Activated CD4-positive, alpha-beta T cell treated with anti-CD3 and anti-CD28 coated beads, Interleukin-2, Interleukin-6, amounts not matched to agents 100 ng/mL and 50 ng/mL, durations not matched to agents 16 hours and 8 hours (primary cell): ENCODE results near the gene TRMT112.

Source experiments
- DNase-seq: peaks from one replicate; pipeline ENCODE4 v3.0.0-alpha.2; 2020

The TRMT112 gene

DNA sequence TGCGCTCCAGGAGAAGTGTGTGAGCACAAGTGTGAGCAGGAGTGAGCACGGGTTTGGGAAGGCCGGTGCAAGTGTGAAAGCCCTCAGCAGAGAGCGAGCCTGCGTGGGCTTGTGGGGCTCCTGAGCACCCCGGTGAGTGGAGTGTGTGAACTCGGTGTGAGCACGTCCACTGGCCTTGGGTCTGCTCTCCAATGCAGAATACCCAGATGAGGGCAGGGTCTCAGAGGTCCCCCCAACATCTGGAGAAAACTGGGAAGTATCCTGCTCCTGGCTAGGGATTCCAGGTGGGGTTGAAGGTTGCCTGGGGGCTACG lies 10.8 kb downstream of the TRMT112 start:
- no peak for DNase-seq

DNA sequence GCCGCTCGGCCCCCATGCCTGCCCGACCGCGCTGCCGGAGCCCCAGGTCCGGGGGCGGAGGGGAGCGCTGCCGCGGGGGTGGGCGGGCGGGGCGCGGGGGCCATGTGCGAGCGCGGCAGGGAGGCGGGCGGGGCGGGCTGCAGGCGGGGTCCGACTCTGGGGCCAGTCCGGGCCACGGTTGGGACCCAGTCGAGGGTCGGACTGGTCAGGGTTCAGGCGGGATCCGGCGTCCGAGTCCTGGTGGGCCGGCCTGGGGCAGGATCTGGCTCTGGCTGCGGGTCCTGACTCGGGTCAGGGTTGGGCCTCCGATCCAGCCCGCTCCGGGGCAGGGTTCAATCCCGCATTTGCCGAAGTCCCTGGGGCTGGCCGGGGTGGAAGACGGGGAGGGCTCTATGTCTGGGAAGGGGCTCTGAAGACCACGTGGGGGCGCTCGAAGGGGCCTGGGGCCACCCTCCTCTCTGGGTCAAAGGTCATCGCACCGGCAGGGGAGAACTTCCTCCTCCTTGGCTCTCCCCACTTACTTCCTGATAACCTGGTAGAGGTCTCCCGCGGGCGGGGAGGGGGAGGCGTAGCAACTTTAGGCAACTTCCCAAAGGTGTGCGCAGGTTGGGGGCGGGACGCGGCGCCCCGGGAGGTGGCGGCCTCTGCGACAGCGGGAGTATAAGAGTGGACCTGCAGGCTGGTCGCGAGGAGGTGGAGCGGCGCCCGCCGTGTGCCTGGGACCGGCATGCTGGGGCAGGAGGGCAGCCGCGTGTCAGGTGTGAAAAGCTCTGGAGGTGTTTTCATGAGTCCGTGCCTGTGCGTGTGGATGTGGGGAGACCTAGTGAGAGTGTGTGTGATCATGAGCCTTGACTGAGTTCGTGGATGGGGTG lies 11.4 kb downstream of the TRMT112 start:
- peak; percentile 88 for DNase-seq

DNA sequence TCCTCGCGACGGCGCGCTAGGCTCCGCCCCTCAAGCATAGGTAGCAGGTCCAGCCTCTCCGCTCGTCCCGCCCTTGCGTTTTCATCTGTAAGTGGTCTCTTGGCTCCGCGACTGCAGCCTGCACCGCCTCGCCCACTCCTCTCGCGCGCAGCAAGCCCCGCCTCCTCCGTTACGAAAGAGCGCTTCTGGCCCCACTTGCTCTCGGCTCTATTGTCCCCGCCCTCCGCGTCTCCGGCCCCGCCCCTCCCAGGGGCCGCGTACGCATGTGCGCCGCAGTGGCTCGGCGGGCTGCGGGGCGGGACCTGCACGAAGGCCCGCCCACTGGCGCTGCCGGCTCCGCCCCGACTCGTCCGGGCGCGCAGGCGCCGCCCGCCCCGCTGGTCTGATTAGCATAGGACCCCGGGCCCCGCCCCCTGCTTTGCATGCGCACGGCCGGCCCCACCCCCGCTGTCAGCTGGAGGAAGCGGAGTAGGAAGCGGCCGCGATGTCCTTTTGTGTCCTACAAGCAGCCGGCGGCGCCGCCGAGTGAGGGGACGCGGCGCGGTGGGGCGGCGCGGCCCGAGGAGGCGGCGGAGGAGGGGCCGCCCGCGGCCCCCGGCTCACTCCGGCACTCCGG lies 12.2 kb downstream of the TRMT112 start, which contains the start of gene ESRRA:
TSS of gene ESRRA (plus strand) at position 450 of the 616 bp plus-strand sequence. CDS start 1,656 bp downstream, outside the sequence.
- peak; percentile 100 for DNase-seq

DNA sequence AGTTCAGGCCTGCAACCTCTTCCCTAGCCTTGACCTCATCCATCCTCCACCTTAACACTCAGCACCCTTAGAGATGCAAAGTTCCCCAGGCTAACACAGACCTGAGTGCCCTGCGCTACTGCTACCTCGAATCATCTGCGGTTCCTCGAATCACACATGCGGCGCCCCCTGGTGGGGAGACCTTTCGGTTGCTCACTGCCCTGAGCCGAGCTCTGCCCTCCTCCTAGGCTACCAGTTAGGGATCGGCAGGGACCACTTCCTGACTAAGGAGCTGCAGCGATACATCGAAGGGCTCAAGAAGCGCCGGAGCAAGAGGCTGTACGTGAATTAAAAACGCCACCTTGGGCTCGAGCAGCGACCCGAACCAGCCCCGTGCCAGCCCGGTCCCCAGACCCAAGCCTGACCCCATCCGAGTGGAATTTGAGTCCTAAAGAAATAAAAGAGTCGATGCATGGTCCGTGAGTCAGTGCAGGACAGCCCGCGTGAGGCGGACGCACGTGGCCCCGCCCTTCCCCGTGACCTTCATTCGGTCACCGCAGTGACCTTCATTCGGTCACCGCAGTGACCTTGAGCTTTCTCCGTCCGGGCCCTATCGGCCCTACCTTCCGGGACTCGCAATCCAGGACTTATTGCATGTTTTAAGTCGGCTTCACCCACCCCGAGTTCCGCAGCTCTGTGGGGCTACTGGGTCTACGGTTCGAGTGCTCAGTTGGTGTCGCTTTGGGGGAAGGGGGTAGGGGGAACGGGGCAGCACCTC lies 12.9 kb downstream of the TRMT112 start:
- peak; percentile 96 for DNase-seq

DNA sequence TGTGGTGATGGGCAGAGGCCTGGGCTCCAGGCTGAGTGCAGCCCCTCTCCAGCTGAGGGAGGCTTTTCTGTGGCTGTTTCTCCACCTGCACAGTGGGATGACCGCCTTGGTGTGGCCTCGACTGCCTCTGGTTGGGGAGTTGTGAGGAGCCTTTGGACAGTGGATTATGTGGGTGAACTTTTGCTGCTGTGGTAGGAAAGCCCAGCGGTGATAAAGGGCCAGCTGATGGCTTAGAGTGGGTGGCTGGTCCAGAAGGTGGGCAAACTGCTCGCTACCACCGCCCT lies 13.4 kb downstream of the TRMT112 start:
- DNase-seq: no peak

DNA sequence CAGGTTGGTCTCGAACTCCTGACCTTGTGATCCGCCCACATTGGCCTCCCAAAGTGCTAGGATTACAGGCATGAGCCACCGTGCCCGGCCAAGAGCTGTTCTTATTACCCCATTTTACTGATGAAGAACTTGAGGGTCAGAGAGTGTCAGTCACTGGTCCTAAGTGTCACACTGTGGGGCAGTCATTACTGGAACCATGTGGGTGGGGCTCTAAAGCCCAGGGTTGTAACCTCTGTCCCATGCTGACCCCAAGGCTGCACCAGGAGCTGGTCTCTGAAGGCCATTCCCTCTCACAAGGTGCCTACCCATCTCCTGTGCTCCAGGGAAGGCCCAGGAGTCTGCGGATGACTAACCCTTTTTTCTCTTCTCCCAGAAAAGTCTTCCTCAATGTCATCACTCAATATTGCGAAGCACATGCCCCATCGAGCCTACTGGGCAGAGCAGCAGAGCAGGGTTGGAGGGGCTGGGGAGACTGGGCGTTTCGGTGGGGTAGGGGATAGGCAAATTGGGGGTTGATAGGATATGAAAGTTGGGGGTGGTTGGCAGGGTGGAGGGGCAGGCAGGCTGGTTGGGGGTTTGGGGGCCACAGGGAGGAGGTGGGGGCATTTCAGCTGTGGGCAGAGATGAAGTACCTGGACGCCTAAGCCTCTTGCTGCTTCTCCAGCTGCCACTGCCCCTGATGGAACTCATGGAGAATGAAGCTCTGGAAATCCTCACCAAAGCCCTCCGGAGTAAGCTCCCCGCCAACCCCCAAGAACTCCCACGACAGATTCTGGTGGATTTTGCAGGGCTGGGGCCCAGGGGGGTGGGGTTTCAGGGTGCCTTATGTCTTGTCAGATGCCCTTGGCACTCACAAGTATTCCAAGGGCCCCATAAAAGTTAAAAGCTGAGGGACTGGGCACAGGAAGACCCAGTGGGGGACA lies 14.0 kb downstream of the TRMT112 start:
- DNase-seq: no peak

DNA sequence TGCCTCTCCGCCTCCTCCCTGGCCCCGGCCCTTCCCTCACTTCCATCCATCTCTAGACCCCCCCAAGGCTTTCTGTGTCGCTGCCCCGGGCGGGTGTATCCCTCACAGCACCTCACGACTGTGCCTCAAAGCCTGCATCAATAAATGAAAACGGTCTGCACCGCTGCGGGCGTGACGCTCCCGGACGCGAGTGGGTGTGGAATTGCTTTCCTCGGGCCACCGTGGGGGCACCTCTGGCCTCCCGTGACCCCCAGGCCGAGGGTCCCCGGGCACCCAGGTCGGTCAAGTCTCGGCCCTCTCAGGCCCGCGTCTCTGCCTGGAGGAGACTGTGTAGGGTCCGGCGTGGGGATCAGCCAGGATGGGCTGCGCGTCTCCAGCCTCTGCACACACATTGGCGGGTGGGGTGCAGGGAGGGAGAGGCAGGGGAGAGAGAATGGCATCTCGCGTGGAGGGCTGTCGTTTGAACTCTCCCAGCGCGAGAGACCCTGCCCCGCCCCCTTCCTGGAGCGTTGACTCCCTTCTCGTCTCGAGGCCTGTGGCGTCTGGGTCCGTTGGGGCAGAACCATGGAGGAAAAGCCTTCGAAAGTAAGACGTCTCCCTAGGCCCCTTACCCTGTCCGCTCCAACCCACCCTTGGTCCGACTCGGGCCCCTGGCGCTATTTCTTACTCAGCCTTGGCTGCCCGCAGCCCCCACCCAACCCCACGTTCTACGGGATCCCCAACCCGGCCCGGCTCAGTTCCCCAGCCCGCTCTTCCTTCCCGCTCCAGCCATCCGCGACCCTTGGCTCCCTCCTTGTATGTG lies 17.3 kb downstream of the TRMT112 start, which contains the start of gene CATSPERZ:
TSS of gene CATSPERZ (plus strand) at position 512 of the 802 bp plus-strand sequence. CDS start at position 565, 53 bp downstream.
- no peak for DNase-seq

DNA sequence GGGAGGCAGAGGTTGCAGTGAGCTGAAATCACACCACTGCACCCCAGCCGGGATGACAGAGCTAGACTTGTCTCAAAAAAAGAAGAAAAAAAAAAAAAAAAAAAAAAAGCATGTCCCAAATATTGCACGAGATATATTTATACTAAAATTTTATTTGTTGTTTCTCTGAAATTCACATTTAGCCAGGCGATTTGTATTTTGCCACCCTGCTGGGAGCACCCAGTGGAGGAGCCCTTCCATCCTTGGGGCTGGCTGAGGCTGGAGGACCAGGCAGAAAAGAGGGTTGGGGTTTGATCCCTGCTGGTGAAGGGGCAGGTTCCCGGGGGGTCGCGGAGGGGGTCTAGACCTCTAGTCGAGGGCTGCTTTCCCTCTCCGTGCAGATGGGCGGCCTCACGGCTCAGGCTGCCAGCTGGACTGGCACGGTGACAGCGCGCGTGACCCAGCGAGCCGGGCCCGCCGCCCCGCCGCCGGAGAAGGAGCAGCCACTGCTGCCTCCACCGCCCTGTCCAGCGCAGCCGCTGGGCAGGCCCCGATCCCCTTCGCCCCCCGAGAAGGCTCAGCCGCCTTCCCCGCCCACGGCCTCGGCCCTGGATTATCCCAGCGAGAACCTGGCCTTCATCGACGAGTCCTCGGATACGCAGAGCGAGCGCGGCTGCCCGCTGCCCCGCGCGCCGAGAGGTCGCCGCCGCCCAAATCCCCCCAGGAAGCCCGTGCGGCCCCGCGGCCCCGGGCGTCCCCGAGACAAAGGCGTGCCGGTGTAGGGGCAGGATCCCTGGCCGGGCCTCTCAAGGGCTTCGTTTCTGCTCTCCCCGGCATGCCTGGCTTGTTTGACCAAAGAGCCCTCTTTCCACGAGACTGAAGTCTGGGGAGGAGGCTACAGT lies 18.2 kb downstream of the TRMT112 start:
- DNase-seq: no peak

DNA sequence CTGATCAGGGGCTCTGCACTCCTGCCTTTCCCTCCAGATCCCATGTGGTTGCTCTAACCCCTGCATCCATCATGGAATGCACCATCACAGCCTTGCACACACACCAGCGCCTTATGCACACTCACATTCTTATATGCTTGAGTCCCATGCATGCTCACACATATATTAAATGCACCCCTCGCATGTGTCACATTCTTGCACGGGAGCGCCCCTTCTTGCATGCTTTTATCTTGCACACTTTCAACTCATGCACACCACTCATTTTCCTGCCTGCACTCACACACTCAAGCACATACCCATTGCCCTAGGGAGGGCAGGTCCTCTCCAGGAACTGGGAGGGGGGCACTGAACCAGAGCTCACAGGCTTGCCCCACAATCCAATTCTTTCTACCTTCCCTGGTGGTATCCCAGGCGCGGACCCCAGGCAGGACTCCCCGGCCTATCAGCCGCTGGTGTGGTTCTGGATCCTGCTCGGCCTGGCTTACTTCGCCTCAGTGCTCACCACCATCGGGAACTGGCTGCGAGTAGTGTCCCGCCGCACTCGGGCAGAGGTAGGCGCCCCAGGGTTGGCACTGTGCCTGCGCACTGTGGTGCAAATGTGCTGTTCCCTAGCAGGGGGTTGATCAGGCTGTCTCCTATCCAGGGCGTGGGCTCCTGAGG lies 19.5 kb downstream of the TRMT112 start:
- no peak for DNase-seq

DNA sequence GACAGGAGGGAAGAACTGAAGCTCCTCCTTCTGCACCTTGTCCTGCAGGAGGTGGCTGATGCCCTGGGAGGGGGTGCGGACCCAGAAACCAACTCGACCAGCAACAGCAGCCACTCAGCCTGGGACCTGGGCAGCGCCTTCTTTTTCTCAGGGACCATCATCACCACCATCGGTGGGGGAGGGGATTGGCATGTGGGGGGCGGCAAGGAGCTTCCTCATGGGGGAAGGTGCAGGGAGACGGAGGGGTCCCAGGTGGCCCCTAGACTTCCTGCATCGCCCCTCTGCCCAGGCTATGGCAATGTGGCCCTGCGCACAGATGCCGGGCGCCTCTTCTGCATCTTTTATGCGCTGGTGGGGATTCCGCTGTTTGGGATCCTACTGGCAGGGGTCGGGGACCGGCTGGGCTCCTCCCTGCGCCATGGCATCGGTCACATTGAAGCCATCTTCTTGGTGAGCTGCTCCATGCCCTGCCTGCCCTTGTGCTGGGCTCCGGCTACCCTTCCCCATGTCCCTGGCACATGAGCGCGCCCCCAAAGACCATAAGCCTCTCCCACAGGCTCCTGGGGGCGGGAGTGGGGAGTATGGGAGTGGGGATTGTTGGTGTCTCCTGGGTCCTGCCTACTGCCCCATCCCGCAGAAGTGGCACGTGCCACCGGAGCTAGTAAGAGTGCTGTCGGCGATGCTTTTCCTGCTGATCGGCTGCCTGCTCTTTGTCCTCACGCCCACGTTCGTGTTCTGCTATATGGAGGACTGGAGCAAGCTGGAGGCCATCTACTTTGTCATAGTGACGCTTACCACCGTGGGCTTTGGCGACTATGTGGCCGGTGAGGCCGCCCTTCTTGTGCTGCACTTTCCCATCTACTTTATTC lies 20.3 kb downstream of the TRMT112 start:
- DNase-seq: no peak

DNA sequence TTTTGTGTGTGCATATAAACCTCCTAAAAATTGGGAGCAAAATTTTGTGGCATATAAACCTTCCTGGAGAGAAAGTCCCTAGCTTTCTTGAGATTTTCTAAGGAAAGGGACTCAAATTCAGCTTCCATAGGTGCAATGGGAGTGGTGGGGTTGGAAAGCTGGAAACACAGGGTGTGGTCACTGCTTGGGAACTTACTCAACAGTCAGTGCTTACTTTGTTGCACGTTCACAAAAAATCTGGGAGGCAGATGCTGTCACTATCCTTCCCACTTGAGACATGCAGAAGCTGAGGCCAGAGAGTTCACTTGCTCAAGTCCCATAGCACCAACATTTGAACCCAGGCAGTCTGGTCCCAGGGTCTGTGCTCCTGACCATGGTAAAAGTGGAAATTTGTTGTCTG lies 21.1 kb downstream of the TRMT112 start:
- DNase-seq: no peak

DNA sequence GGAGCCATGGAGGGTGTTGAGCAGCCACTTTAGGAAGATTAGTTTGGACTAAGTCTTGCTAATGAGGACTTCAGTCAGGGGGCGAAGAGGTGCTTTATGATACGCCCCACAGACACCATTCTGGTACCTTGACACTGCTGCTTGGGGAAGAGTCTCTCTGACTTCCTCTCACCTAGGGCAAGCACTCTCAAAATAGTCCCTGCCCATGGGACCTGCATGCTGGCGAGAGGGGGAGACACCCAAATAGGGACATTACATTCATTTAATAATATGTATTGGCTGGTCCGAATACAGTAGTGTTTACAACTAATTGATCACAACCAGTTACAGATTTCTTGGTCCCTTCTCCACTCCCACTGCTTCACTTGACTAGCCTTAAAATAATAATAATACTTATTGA lies 21.6 kb downstream of the TRMT112 start:
- DNase-seq: no peak

DNA sequence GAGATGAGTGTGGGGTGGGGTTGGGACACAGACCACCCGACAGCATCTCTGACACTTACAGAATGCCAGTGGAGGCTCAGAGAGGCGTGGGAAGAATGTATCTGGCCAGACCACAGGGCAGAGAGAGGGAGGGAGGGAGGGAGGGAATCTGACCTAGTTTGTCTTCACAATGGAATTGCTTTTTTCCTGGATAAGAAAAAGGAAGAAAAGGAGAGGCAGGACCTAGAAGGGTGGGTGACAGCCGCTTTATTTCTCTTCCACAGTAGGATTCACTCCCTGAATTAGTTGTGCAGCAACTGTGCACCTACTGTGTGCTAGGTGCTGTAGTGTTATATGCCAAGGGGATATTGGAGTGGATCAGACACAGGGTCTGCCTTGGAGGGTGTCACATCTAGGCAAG lies 22.6 kb downstream of the TRMT112 start:
- DNase-seq: no peak

DNA sequence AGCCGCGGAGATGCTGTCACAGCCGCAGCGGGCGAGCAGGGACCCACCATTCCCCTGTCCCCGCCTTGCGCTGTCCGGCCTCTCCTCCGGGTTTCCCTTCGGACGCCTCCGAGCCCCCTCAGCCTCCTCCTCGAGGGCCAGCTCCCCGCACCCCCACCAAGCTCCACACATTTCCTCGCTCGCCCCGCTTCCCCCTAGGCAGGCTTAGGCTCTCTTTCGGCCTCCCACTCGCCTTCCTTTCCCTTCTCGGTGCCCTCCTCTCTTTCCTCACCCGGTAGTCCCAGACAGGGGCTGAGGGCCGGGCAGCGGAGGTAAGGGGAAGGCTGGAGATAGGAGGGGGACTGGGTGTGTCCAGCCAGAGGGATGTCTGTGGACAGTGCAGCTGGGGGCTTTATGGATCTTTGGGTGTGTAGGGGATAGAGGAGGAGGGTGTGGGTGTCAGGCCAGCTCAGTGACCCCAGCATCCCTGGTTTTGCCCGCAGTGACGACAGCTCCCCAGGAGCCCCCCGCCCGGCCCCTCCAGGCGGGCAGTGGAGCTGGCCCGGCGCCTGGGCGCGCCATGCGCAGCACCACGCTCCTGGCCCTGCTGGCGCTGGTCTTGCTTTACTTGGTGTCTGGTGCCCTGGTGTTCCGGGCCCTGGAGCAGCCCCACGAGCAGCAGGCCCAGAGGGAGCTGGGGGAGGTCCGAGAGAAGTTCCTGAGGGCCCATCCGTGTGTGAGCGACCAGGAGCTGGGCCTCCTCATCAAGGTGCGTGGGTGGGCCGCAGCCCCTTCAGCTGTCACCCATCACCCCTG lies 24.7 kb downstream of the TRMT112 start:
- no peak for DNase-seq

DNA sequence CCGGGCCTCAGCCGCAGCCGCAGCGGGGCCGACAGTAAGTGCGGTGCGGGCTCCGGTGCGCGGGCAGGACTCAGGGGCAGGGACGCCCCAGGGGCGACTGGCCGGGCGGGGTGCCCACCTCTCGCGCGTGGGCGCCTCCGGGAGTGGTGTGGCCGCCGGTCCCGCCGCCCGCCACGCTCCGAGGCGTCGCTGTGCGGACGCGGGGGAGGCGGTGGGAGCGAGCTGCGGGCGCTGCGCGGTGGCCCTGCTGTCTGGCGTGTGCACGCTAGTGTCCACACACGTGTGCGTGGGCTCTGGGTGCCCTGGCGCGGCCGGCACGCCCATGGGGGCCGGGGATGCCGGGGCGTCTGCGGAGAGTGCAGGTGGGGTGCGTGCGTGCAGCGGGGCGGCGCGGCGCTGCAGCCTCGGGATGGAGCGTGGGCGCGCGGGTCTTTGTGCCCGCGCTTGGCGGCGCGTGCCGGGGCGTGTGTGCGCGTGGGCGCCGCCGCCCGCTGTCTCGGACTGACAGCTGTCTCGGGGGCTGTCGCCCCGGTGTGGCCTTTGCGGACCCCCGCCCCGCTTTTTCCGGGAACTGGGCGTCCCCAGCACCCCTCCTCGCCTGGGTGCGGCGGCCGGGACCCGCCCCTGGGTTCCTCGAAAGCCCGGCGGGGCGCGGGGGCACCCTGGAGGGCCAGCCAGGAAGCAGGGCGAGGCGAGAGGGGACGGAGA lies 25.5 kb downstream of the TRMT112 start:
- no peak for DNase-seq

DNA sequence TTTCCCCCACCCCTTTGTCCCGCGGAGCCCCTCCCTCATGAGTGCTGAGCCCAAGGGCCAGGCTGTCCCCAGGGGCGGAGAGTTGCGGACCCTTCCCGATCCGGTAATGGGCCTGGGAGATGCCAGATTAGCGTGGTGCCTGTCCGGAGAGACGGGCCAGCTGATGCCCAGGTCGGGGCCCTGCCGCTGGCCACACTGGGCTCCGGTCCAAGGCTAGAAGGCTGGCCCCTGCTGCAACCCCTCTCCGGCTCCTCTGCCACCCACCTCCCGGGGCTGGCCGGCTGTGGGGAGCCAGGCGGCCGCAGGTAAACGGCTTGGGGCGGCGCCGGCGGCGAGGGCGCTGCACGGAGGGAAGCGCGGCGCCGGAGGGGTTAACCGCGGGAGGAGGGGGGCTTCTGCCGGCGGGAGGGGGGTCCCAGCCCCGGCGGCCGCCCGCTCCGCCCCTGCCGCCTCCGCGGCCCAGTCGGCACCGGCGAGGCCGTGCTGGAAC lies 26.1 kb downstream of the TRMT112 start, which contains the start of gene KCNK4:
TSS of gene KCNK4 (plus strand) at position 41 of the 490 bp plus-strand sequence. CDS start 1,717 bp downstream, outside the sequence.
- DNase-seq: no peak
